HG03280 (cell line): ENCODE measurements around the gene RNF217.

Experiments used
- ATAC-seq: cut with Tn5 transposase; IDR thresholded peaks from one replicate; pipeline ENCODE4 v1.9.1; 2021; ENCODE audit warnings: mild to moderate bottlenecking, moderate library complexity; ENCODE audit not compliant: unreplicated experiment

RNF217 gene

GRCh38 chr6:124987999-124988591 lies 25.9 kb downstream of the RNF217 start:
- ATAC-seq: no peak

GRCh38 chr6:124989136-124989983 lies 27.1 kb downstream of the RNF217 start:
- no peak for ATAC-seq

- ATAC-seq: no peak
These were observed 28.8 kb downstream of the RNF217 start for GRCh38 chr6:124990988-124991387.

- ATAC-seq: no peak
These were observed 29.6 kb downstream of the RNF217 start for GRCh38 chr6:124991764-124992295.

- no peak for ATAC-seq
These were observed 31.1 kb downstream of the RNF217 start for GRCh38 chr6:124993327-124993726.

GRCh38 chr6:124994648-124995047 lies 32.4 kb downstream of the RNF217 start:
- ATAC-seq: no peak

GRCh38 chr6:124995131-124995530 lies 32.9 kb downstream of the RNF217 start:
- ATAC-seq: no peak

GRCh38 chr6:124995645-124996325 lies 33.5 kb downstream of the RNF217 start:
- no peak for ATAC-seq

- no peak for ATAC-seq
These were observed 34.2 kb downstream of the RNF217 start for GRCh38 chr6:124996411-124996810.

- ATAC-seq: no peak
These were observed 35.1 kb downstream of the RNF217 start for GRCh38 chr6:124997196-124997875.

- ATAC-seq: no peak
These were observed 37.0 kb downstream of the RNF217 start for GRCh38 chr6:124999105-124999764.

GRCh38 chr6:125001684-125002405 lies 39.6 kb downstream of the RNF217 start:
- ATAC-seq: no peak

GRCh38 chr6:125002406-125002741 lies 40.1 kb downstream of the RNF217 start:
- no peak for ATAC-seq

- ATAC-seq: no peak
These were observed 40.8 kb downstream of the RNF217 start for GRCh38 chr6:125003070-125003469.

GRCh38 chr6:125004198-125004597 lies 42.0 kb downstream of the RNF217 start:
- no peak for ATAC-seq

- ATAC-seq: no peak
These were observed 42.8 kb downstream of the RNF217 start for GRCh38 chr6:125004797-125005595.

- ATAC-seq: no peak
These were observed 46.0 kb downstream of the RNF217 start for GRCh38 chr6:125008261-125008703.

- no peak for ATAC-seq
These were observed 46.7 kb downstream of the RNF217 start for GRCh38 chr6:125008957-125009356.

GRCh38 chr6:125009578-125009977 lies 47.3 kb downstream of the RNF217 start:
- ATAC-seq: no peak
